ENCODE results near the gene NOD1.
"Not testable (repeated sequence)": the region's sequence is repeated elsewhere in the genome, so short reads cannot be mapped to it uniquely, and the experiment has no call there.

NOD1 gene

DNA sequence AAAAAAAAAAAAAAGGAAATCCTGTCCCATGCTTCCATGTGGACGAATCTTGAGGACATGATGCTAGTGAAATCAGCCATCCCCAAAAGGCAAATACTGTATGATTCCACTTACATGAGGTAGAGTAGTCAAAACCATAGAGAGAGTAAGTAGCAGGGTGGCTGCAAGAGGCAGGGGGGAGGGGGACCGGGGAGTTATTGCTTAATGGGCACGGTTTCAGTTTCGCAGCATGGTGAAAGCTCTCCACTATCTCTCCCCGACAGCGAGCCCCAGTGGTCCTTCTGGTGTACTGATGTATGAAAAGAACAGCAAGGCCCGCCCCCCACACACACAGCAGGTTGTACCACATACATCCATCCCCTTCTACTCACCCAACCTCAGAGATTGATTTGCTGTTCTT lies 32.8 kb downstream of the NOD1 start:
- DNase-seq, result peak; percentile 82

DNA sequence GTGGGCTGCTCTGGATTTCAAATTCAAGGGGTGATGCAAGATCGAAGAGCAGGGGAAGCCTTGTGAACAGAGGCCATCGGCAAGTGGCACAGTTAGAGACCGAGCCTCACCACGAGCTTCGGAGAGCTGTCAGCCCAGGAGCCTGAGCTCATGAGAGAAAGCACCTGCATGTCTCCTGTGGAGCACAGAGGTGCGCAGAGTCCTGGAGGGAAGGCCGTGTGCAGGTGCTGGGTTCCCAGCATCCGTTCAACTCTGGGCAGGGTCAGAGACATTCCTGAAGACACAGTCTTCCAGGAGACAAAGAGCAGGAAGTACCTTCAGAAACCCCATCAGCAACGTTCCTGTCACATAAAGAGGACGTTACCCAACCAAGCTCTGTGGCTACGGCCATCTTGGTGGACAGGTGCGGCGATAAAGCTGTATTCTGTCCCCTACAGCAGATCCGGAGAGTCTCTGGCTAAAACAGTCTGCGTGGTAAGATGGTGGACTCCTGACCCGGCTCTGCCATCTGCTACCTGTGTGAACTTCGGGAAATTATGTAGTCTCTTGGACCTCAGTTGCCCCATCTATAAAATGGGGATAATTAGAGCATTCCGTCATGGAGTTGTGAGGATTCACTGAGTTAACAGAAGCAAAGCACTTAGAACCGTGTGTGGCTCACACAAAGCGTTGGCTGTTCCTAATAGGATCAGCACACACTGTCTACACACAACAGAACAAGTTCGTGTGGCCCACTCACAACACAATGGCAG lies 40.6 kb downstream of the NOD1 start:
- DNase-seq, result no peak

DNA sequence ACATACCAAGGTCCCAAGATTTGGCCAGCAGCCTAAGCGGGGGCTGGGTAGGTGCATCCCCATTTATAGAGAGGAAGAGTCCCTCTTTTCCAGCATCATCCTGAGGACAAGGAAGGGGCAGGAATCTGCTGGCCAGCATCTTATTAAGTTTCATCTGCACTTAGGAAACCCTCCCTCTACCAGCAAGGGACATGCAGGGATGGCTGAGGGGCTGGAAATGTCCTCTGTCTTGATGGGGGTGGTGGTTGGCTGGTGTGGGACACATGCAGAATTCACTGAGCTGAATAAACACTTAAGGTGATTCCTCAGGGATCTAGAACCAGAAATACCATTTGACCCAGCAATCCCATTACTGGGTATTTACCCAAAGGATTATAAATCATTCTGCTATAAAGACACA lies 42.1 kb downstream of the NOD1 start:
- peak; percentile 29 for DNase-seq

DNA sequence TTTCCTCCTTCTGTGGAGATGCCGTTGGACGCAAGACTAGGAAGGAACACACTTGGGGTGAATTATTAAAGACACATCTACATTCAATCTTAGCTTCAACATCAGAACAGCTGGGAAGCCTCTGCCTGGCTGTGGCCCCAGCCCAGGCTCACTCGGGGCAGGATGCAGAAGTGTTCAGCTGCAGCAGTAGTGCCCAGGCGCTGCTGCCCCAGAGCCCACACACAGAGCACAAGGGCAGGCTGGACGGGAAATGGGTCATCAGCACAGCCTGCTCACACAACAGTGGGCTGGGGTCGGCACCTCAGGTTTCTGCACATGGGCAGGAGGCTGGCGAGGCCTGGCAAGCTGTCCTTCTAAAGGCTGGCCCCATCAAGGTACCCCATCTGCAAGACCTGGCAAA lies 42.5 kb downstream of the NOD1 start:
- no peak for DNase-seq

DNA sequence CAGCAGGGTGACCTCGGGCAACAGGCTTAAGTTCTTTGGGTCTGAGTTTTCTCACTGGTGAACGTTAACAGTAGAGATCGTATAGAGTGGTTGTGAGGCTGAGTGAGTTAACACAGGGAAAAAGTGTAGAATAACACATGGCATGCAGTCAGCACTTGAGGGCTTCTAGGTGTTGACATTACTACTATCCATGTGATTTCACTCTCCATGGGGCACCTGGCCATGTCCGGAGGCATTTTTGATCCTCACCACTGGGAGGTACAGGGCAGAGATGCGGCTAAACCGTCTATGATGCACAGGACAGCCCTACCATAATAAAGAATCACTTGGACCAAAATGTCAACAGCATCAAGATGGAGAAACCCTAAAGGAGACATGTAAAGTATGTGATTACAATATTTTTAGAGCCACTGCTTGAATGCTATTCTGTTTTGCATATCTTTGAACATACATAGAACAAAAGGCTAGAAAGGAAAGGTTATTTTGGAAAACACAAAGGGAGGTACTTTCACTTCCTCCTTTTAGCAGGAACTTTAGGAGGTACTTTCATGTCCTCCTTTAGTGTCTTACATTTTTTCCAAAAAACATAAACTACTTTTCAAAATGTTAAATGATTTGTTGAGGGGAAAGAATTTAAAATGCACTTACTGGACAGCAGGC lies 44.3 kb downstream of the NOD1 start:
- peak; percentile 41 for DNase-seq

DNA sequence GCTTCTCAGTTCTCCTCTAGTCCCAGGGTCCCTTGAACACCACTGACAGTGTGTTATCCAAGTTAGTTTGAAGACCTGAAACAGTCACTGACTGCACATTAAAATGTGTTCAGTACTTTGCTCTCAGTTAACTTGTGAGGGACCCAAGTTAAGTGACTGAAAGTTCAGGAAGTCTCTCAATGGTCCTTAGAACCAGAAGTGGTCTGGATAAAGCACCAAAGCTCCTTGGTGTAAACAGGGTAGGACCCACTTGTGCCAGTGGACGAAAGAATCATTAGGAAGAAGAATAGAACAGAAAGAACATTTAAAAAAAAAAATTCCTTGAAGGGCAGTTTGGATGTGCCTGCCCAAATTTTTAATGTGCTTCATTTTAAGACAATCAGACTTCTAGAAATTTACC lies 45.1 kb downstream of the NOD1 start:
- no peak for DNase-seq

DNA sequence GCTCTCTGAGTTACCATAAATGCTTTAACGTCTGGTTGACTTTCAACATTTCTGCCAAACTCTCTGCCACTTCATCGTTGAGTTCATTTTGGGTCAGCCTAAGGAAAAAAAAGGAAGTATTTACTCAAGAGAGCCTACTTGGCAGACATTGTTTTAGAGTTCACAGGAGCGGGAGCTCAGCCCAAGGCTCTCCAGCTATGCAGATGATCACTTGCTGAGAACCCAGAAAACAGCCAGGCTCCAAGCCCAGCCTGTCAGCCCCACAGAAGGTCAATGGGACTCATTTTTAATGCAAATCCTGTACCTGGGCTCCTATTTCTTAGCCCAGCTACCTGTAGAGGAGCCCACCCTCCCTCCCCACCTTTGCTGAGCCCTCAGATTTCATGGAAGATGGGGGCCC lies 45.5 kb downstream of the NOD1 start:
- DNase-seq, result no peak

DNA sequence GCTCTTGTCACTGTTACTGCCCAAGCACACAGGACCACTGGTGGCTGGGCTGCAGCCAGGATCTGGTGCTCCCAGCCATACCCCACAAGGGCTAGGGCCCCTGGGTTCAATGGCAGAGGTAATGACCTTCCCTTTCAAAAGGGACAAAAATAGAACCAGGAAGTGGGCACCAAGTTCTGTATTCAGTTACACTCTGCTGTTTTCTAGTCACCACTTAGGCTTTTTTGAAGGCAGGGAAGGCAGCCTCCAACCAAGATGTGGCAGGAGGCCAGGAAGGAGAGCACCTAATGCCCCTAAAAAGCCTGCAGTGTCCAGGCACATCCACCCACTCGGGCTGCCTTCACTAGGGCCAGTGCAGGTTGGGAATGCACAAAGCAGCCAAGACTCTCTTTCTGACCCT lies 47.8 kb downstream of the NOD1 start:
- DNase-seq, result no peak

DNA sequence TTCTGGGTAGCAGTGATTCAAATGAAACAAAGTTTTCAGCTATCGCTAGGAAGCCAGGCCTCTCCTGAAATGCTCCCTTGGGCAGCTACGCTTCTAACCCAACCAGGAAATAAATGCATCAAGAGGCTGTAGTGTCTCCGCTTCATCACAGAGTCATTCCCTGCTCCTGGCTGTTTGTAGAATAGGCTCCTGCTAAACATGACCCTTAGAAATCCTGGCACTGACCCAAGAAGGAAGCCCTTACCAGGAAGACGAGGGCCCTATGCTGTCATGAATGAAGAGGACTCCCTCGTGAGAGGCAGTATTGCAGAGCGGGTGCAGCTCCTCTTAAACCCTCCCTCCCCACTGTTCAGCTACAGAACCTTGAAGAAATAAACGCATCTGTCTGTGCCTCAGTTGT lies 48.3 kb downstream of the NOD1 start:
- peak; percentile 34 for DNase-seq

DNA sequence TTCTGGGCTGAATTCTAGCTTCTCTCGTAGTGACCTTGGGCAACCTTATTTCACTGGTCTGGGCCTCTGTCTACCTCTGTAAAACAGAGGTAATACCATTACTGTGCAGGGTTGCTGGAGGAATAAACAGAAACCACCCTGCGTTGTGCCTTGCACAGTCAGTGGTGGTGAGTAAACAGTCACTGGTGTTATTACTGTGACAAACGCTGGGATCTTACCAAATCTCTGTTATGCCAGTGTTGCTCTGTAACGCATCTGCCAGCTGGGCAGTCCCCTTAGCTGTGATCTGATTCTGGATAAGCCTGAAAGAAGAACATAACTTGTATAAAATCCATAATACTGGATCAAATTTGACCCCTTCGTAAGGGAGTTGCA lies 49.4 kb downstream of the NOD1 start:
- no peak for DNase-seq

DNA sequence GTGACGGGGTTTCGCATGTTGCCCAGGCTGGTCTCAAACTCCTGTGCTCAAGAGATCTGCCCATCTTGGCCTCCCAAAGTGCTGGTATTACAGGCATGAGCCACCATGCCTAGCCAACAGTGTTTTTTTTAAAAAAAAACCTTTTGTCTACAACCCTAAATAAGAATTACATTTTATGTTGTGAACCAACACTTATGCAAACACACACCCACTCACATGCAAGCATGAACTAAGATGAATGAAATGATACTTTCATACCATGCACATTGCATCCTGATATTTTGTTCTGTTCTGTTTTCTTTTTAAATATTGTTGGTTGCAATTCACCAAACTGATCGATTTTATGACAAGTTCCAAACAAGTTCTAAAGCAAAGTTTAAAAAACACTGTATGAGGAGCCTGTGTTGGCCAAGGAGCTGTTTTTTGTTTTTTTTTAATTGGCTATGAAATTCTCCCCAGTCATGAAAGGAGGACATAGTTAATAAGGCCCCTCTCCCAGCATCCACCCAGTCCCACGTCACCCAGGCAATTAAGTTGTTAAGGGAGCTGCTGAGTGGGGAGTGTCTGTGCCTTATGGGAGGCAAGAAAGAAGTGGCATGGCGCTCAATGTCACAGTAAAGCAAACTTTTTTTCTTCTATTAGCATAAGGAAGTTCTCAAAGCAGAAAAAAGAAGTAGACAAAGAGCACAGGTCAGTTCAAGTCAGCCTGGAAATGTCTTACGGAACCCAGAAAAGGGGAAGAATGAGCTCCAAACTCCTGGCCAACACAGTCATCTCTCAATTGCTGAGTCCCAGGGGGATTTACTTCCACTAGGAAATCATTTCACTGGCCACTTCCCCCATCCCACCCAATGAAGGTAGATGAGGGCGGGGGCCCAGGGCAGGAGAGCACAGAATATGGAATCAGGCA lies 50.1 kb downstream of the NOD1 start:
- DNase-seq, result no peak

DNA sequence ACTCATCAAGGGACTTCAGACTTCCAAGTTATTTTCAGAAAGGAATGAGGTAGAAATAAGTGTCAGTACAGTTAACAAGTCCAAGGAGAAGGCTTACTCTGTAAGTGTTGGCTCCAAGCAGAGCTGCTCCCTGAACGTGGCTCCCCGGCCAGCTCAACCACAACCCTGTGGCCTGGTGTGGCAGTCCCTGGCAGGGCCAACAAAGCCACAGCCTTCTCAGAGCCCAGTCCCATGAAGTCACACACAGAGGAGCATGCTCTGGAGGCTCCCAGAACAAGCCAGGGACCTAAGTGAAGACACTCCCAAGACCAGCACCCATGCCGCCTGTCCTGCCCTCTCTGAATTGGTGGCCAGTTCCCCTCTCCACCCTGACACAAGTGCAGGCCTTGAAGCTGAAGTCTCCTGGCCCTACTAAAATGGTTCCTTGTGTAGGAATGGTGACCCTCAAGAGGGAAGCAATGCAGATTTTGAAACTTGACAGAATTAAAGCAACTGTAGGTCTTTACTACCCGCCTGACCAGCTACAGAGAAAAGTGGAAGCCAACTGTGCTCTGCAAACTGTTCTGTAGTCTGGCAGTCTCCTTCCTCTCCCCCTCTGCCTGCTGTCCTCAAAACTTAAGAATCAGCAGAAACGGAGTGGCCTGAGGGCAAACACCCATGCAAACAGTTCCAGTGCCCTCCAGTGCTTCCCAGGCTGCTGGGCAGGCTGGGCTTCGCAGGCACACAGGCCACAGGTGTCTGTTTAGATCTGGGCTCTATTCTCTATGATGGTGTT lies 51.1 kb downstream of the NOD1 start:
- DNase-seq, result no peak

DNA sequence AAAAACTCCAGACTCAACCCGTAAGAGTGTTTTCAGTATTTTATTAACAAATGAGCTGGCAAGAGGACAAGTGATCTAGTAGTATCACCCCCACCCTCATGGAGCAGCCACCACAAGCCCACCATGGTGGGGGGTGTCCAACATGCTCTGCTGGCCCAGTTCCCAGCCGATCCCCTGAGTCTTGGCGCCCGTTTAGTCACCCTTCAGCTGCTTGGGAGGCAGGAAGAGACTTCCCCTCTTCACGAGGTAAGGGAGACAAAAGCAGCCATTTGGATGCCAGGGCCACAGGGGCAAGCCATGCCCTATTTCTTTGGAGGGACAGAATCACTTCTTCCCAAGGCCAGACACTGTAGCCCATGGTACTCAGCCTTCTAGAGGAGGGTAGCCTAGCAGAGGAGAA lies 54.1 kb downstream of the NOD1 start:
- no peak for DNase-seq

DNA sequence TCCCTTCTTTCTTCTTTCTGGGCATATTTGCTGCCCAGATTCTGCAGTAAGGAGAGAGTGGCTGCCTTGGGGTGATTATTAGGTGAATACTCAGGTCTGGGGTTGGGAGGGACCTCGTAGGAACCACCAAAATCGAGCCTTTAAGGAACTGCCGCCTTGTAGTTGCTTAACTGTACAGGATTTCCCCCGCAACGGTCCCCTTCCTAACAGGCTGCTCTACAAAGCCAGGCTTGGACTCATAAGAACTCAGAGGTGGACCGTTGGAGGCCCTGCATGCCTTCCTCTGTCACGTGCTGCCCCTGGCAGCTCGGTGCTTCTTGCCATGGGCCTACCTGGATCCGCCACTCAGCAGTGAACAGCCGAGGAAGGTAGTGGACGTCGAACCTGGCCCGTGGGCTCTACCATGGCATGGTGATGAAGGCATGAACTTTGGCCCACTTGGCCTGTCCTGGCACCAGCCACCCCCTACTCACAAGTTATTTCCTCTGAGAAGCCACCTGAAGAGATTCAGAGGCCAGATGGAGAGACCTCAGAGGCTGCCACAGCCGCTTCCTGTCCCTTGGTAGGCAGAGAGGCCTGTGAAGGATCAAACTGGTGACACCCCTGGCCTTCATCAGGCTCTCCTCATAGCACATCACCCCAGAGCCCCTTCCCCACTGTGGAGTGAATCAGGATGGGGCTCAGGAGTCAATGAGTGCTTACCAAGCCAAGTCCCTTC lies 54.6 kb downstream of the NOD1 start:
- no peak for DNase-seq

DNA sequence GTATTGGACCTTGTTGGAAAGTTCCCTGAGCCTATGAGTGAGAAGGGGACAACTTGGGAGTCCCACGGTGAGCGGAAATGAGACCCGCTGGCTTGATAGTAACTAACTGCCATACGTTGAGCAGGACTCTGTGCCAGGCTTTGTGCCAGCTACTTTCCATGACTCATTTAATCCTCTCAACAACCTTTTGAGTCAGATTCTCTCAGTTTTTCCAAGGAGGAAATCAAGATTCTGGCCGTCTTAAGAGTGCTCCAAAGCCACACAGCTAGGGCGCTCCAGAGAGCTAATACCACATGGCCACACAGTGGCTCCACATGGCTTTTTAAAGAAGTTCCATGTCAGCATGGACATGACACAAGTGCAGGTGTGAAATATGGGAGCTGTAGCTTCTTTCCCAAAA lies 55.7 kb downstream of the NOD1 start:
- DNase-seq, result no peak

DNA sequence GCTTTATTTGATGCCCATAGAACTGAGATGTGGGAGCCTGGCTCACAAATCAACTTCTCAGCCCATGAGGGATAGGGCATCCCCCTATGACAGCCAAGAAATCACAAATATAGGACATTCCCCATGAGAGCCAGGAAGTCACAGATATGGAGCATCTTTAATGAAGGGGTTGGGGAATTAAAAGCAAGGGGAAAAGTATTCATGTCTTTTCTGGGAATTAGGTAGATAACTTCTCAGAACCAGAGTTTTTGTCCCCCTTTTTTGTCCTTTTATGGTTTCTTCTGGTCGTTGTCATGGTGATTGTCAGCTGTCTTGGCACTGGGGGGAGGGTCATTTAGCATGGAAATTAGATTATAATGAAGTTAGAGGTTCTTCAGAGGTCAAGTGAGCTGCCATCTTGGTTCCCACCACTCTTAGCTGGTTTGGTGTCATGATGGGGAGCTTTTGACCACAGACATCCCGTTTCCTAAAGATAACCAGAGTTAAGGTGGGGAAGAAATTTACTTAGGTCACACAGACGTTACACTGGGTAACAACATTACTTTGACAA lies 56.9 kb downstream of the NOD1 start:
- no peak for DNase-seq

DNA sequence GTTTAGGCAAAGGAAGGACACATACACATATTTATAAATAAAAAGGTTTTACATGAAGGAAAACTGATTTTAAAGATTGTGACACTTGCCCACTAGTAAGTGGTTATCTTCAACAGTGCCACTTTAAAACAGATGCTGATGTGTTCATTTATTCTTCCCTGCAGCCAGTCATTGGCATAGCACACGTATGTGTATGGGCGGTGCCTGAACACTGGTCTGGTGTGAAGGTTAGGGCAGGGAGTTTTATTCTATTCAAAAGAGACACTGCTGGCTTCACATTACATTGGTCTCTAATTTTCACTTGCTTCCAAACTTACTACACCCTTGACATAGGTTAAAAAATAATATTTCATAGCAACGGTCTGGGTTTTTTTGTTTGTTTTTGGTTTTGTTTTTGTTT lies 57.9 kb downstream of the NOD1 start:
- DNase-seq, result peak; percentile 27

DNA sequence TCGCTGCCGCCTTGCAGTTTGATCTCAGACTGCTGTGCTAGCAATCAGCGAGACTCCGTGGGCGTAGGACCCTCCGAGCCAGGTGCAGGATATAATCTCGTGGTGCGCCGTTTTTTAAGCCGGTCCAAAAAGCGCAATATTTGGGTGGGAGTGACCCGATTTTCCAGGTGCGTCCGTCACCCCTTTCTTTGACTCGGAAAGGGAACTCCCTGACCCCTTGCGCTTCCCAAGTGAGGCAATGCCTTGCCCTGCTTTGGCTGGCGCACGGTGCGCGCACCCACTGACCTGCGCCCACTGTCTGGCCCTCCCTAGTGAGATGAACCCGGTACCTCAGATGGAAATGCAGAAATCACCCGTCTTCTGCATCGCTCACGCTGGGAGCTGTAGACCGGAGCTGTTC lies 58.5 kb downstream of the NOD1 start:
- DNase-seq, result not testable (repeated sequence)

DNA sequence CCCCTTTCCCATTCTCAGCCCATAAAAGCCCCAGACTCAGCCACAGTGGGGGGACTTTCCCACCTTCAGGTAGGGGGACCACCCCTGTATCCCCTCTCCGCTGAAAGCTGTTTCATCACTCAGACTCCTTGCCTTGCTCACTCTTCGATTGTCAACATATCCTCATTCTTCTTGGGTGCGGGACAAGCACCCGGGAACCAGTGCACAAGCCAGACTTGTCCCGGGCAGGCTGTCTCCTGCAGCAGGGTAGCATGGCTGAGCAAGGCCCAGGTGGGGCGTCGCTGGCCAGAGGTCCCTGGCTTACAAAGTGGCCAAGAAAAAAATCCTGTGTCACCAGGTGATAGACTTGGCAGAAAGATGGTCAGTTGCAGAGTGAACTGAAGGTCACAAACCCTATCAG lies 64.7 kb downstream of the NOD1 start:
- no peak for DNase-seq

DNA sequence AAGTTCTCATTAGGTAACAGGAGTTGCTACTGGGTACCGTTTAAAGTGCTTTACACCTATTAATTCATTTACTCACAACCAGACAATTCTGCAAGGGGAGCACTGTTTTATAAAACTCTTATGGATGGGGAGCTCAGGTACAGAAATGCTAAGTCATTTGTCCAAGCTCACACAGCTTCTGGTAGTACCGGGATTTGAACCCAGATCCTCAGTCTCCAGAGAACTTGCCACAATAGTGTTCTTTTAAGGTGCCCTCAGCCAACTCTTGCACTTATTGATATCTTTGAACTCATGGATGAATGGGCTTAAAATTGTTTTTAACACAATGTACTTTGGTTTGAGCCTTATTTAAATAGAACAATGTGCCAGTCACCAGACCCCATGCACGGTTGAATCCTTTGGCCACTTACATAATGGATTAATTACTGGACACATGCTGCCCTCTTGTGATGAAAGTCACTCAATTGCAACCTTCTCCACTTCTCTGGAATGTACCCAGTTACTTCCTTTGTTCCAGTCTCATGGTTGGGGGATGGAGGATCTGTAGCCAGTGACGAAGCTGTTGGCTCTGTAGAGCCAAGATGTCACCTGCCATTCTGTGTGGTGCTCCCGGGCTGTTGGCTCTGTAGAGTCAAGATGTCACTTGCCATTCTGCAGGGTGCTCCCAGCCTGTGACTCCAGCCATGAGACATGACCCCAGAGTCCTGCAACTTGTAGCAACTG lies 65.6 kb downstream of the NOD1 start:
- DNase-seq, result no peak

DNA sequence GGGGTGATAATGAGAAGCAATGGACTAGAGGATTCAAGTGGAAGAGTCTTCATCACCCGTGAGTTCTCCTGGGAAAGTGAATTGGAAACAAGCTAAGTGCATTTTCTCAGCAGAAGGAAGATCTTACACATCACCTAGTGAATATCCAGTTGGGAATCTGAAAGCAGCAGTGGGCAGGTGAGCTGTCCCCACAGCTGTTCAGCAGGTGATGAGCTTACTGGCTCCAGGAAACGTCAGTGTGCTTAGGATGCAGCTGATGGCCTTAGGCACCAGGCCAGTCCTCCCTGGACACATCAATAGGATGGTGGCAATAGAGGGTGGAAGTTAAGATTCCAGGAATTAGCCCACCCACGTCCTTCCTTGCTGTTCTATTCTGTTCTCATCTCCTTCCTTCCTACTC lies 66.7 kb downstream of the NOD1 start:
- no peak for DNase-seq
